Stomach (tissue), 4 donors: ENCODE measurements around the gene TNRC6A.

Experiments
- EP300 ChIP-seq: sonication (generic); formaldehyde crosslinking; IDR thresholded peaks from one replicate; pipeline ENCODE4 v1.6.1; 2017; ENCODE audit warnings: antibody characterized with exemption
- POLR2A ChIP-seq, 4 donors: fragments of 450-650 bp; IDR thresholded peaks; one replicate each; pipeline ENCODE4 v1.6.1; 2016; ENCODE audit warnings: antibody characterized with exemption in 4 of 4, control low read depth in 2 of 4, mild to moderate bottlenecking in 1 of 4, moderate library complexity in 1 of 4
- POLR2AphosphoS5 ChIP-seq, 3 donors: sonication (generic); formaldehyde crosslinking; IDR thresholded peaks; one replicate each; pipeline ENCODE4 v1.6.1; 2016; ENCODE audit warnings: antibody characterized with exemption in 3 of 3
- TF ChIP-seq, protein P1 (sequence below), 7 experiments: fragments of 450-650 bp in 4 of 7; fragments of 200-600 bp in 3 of 7; sonication (generic) in 3 of 7; IDR thresholded peaks; one replicate each; pipeline ENCODE4 v1.5.1; 2016 to 2019; ENCODE audit warnings: antibody characterized with exemption in 7 of 7, control low read depth in 2 of 7, mild to moderate bottlenecking in 1 of 7

DNA sequence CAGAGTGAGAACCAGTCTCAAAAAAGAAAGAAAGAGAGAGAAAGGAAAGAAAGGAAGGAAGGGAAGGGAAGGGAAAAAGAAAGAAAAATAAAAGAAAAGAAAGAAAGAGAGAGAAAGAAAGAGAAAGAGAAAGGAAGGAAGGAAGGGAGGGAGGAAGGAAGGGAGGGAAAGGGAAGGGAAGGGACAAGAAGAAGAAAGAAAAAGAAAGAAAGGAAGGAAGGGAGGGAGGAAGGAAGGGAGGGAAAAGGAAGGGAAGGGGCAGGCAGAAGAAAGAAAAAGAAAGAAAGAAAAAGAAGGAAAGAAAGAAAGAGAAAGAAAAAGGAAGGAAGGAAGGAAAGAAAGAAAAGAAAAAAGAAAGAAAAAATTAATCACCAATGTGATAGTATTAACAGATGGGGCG lies 132.0 kb downstream of the TNRC6A start:
- TF ChIP-seq, protein P1, sequence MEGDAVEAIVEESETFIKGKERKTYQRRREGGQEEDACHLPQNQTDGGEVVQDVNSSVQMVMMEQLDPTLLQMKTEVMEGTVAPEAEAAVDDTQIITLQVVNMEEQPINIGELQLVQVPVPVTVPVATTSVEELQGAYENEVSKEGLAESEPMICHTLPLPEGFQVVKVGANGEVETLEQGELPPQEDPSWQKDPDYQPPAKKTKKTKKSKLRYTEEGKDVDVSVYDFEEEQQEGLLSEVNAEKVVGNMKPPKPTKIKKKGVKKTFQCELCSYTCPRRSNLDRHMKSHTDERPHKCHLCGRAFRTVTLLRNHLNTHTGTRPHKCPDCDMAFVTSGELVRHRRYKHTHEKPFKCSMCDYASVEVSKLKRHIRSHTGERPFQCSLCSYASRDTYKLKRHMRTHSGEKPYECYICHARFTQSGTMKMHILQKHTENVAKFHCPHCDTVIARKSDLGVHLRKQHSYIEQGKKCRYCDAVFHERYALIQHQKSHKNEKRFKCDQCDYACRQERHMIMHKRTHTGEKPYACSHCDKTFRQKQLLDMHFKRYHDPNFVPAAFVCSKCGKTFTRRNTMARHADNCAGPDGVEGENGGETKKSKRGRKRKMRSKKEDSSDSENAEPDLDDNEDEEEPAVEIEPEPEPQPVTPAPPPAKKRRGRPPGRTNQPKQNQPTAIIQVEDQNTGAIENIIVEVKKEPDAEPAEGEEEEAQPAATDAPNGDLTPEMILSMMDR (IDR thresholded peaks at IDR 0.05) = no peak
- no peak for TF ChIP-seq POLR2A (IDR thresholded peaks at IDR 0.05)
- TF ChIP-seq EP300 = no peak
- no peak for TF ChIP-seq POLR2AphosphoS5 (IDR thresholded peaks at IDR 0.05)
